ENCODE measurements around the gene ABCC2.

GRCh38 chr10:99812177-99812576, 29.7 kb downstream of the ABCC2 start:
- no peak for TF ChIP-seq CTCF (conservative IDR thresholded peaks at IDR 0.05; ENCODE audit: low read depth in 2 of 2)
- TF ChIP-seq NANOG (IDR thresholded peaks at IDR 0.05; ENCODE audit: borderline replicate concordance): no peak
- TF ChIP-seq CREB1 (CRISPR knock-in tag; IDR thresholded peaks at IDR 0.05; ENCODE audit: low read depth): no peak
- TF ChIP-seq EZH2 (IDR thresholded peaks at IDR 0.05; ENCODE audit: low read depth, unreplicated experiment): no peak
- no peak for TF ChIP-seq POLR2AphosphoS5 (IDR thresholded peaks at IDR 0.05; ENCODE audit: low read depth)
- no peak for TF ChIP-seq JUNB (IDR thresholded peaks at IDR 0.05; ENCODE audit: unreplicated experiment)
- no peak for TF ChIP-seq EZH2phosphoT487 (IDR thresholded peaks at IDR 0.05; ENCODE audit: unreplicated experiment)

Data from GM23338 (cell line).